GM23248 (cell line): Measurements from ENCODE around the gene RAD51B. TPM values are rescaled to one million over a fixed set of nuclear protein-coding genes. Genes with fewer than 3 reads are reported as not detected.

Experiments used
- DNase-seq: peaks from one replicate; pipeline ENCODE4 v3.0.0-alpha.2; 2015
- H2AFZ ChIP-seq: fragments of 200-600 bp; sonication (generic); 2 replicates; pipeline ENCODE4 v1.6.1; 2016; ENCODE audit warnings: antibody characterized with exemption
- H3F3A ChIP-seq: fragments of 200-600 bp; sonication (generic); 2 replicates; pipeline ENCODE4 v1.6.1; 2016; ENCODE audit warnings: mild to moderate bottlenecking, antibody characterized with exemption, mixed run types; ENCODE audit not compliant: insufficient read depth
- H3K27ac ChIP-seq: fragments of 200-600 bp; sonication (generic); 2 replicates; pipeline ENCODE4 v1.5.1; 2016; ENCODE audit warnings: mild to moderate bottlenecking
- H3K27me3 ChIP-seq: fragments of 200-600 bp; sonication (generic); replicated peaks from 2 replicates; pipeline ENCODE4 v1.6.1; 2016; ENCODE audit warnings: mild to moderate bottlenecking; ENCODE audit not compliant: insufficient read depth
- H3K36me3 ChIP-seq: fragments of 200-600 bp; sonication (generic); 2 replicates; pipeline ENCODE4 v1.6.1; 2016; ENCODE audit warnings: low read depth, mild to moderate bottlenecking
- H3K4me1 ChIP-seq: fragments of 200-600 bp; sonication (generic); 2 replicates; pipeline ENCODE4 v1.6.1; 2016; ENCODE audit warnings: mild to moderate bottlenecking; ENCODE audit not compliant: insufficient read depth
- H3K4me2 ChIP-seq: fragments of 200-600 bp; sonication (generic); one replicate; pipeline ENCODE4 v1.6.1; 2016; ENCODE audit warnings: mild to moderate bottlenecking; ENCODE audit not compliant: unreplicated experiment
- H3K4me3 ChIP-seq: fragments of 200-600 bp; sonication (generic); 2 replicates; pipeline ENCODE4 v1.5.1; 2016; ENCODE audit warnings: mild to moderate bottlenecking
- H3K79me2 ChIP-seq: fragments of 200-600 bp; sonication (generic); 2 replicates; pipeline ENCODE4 v1.6.1; 2016; ENCODE audit warnings: mild to moderate bottlenecking; ENCODE audit not compliant: insufficient read depth
- H3K9ac ChIP-seq: fragments of 200-600 bp; sonication (generic); 2 replicates; pipeline ENCODE4 v1.6.1; 2016; ENCODE audit warnings: mild to moderate bottlenecking
- H3K9me2 ChIP-seq: fragments of 200-600 bp; sonication (generic); 2 replicates; pipeline ENCODE4 v1.6.1; 2016; ENCODE audit warnings: mixed run types, mild to moderate bottlenecking, moderate library complexity; ENCODE audit not compliant: insufficient read depth
- H3K9me3 ChIP-seq: fragments of 200-600 bp; sonication (generic); one replicate; pipeline ENCODE4 v1.6.1; 2017; ENCODE audit warnings: low read depth
- H4K20me1 ChIP-seq: fragments of 200-600 bp; sonication (generic); 2 replicates; pipeline ENCODE4 v1.6.0; 2016; ENCODE audit not compliant: insufficient read depth
- EZH2 ChIP-seq: fragments of 200-600 bp; sonication (generic); IDR thresholded peaks from 2 replicates; pipeline ENCODE4 v1.6.1; 2018; ENCODE audit warnings: antibody characterized with exemption, mild to moderate bottlenecking; ENCODE audit not compliant: insufficient read depth, poor library complexity, severe bottlenecking
- EZH2phosphoT487 ChIP-seq: fragments of 200-600 bp; sonication (generic); IDR thresholded peaks from 2 replicates; pipeline ENCODE4 v1.6.1; 2018; ENCODE audit warnings: antibody characterized with exemption, moderate library complexity, mild to moderate bottlenecking, low read depth; ENCODE audit not compliant: insufficient read depth
- WGBS, 2 experiments: methylation state at CpG; one replicate each; pipeline ENCODE4 v1.1.6; 2015 to 2017; ENCODE audit warnings: low lambda C conversion rate in 2 of 2, low coverage in 1 of 2; ENCODE audit errors: missing lambda C conversion rate in 2 of 2; 5-methylcytosine and 5-hydroxymethylcytosine counted together
- in situ Hi-C: fragments of 300-500 bp; cut with MboI; formaldehyde crosslinking; loops from 2 replicates; pipeline ENCODE4 v1.15.0; 2020
- polyA plus RNA-seq: library from polyadenylated mRNA; unstranded; fragments of >200 nt; fragmentation: Nextera tagmentation; extraction: Ambion mirVana; gene quantifications from 2 replicates; pipeline ENCODE4 v1.2.1, GENCODE V29; 2016
- total RNA-seq: library from RNA; depleted of rRNA; stranded (reverse); fragments of >200 nt; shearing (Covaris generic); gene quantifications from 2 replicates; pipeline ENCODE4 v1.2.3, GENCODE V29; 2014

RAD51B gene
- total and polyA plus RNA-seq, 2 experiments from 2014 or later, result 4.0 to 8.8 TPM

DNA sequence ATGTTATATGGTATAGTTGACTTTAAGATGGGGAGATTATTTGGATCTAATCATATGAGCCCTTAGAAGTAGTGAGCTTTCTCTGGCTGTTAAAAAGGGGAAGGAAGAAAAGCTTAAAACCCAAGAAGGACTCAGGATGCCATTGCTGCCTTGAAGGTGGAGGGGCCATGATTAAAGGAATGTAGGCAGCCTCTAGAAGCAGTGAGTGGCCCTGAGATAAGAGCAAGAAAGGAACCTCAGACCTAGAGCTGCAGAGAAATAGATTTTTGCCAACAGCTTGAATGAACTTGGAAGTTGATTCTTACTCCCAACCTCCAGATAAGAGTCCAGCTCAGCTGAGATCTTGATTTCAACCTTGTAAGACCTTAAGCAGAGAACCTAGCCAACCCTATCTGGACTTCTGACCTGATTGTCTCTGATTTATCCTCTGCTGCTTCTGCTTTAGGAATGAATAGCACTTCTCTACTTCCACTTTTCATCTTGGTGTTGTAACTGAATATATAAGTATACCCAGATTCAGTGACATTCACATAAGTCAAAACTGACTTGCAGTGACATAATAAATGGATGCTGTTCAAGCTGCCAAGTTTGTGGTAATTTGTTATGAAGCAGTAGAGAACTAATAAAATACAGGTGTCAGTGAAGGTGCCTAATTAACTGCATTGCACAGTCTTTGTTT lies 33.5 kb downstream of the RAD51B start:
- H3K27me3 ChIP-seq, result no peaks in the 10 kb centered on the region
- in situ Hi-C loops, result no loop called here
- H4K20me1 ChIP-seq, result no peaks in the 10 kb centered on the region
- H3F3A ChIP-seq, result no peaks in the 10 kb centered on the region
- no peaks in the 10 kb centered on the region for H3K4me1 ChIP-seq
- H3K36me3 ChIP-seq, result no peaks in the 10 kb centered on the region
- H3K9me2 ChIP-seq, result no peaks in the 10 kb centered on the region
- no peak overlapping the region for H2AFZ ChIP-seq
- H3K4me3 ChIP-seq, result no peak overlapping the region
- DNase-seq, result no peak
- no peaks in the 10 kb centered on the region for H3K9me3 ChIP-seq
- no peak overlapping the region for H3K4me2 ChIP-seq
- H3K9ac ChIP-seq, result no peak overlapping the region
- H3K79me2 ChIP-seq, result no peaks in the 10 kb centered on the region
- no peak overlapping the region for H3K27ac ChIP-seq
- TF ChIP-seq EZH2phosphoT487 (no peak), EZH2 (no peak)

DNA sequence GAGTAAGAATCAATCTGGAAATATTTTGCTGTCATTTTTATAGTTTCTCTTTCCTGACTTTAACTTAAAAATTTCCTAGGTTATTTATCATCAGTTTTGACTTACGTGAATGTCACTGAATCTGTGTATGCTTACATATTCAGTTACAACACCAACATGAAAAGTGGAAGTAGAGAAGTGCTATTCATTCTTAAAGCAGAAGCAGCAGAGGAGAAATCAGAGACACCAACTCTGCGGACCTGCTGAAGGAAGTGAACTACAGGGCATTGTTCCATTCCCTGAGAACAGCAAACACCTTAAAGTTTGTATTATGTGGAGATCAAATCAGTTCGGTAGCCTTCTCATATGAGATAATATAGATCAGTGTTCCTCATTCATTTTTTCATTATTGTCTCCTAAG lies 34.1 kb downstream of the RAD51B start:
- H3K36me3 ChIP-seq, result no peaks in the 10 kb centered on the region
- no peaks in the 10 kb centered on the region for H3K4me1 ChIP-seq
- in situ Hi-C loops, result no loop called here
- H3K4me3 ChIP-seq, result no peak overlapping the region
- H3K9ac ChIP-seq, result no peak overlapping the region
- TF ChIP-seq EZH2 (no peak), EZH2phosphoT487 (no peak)
- H3K27me3 ChIP-seq, result no peaks in the 10 kb centered on the region
- H3K79me2 ChIP-seq, result no peaks in the 10 kb centered on the region
- H3K9me2 ChIP-seq, result no peaks in the 10 kb centered on the region
- no peaks in the 10 kb centered on the region for H4K20me1 ChIP-seq
- no peaks in the 10 kb centered on the region for H3F3A ChIP-seq
- no peak overlapping the region for H3K4me2 ChIP-seq
- WGBS, 2 experiments, result 96 to 97% methylated on average over 3 of the region's 3 CpGs
- no peak overlapping the region for H3K27ac ChIP-seq
- no peak overlapping the region for H2AFZ ChIP-seq
- DNase-seq, result no peak
- no peaks in the 10 kb centered on the region for H3K9me3 ChIP-seq

DNA sequence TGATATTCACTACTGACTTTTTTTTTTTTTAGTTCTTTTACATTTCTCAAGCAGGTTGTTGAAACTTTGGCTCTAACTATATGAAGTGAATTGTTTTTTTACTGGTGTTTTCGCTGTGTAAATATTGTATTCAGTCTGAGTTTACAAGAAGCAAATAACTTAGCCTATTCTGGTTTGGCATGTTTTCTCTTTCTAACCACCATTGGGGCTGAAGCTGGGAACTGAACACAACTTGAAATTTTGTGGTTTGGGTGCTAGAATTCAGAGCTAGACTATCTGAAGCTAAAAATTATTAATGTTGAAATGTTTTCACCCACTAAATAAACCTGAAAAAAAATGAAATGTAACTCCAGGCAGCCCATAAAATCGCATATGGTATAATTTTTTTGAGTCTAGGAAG lies 37.2 kb downstream of the RAD51B start:
- TF ChIP-seq EZH2phosphoT487 (no peak), EZH2 (no peak)
- Histone ChIP-seq H3K9me2 (no peaks in the 10 kb centered on the region), H3K9me3 (no peaks in the 10 kb centered on the region), H3K27ac (no peak overlapping the region), H2AFZ (no peak overlapping the region), H4K20me1 (no peaks in the 10 kb centered on the region), H3K79me2 (no peaks in the 10 kb centered on the region), H3K9ac (no peak overlapping the region), H3K4me1 (peaks cover 11% of the 10 kb centered on the region; the same call in 1 of the 2 replicates), H3K4me3 (no peak overlapping the region), H3F3A (no peaks in the 10 kb centered on the region), H3K36me3 (no peaks in the 10 kb centered on the region), H3K27me3 (no peaks in the 10 kb centered on the region), H3K4me2 (no peak overlapping the region)
- in situ Hi-C loops, result no loop called here
- 77 to 81% methylated on average over 2 of the region's 2 CpGs for WGBS, 2 experiments
- no peak for DNase-seq

DNA sequence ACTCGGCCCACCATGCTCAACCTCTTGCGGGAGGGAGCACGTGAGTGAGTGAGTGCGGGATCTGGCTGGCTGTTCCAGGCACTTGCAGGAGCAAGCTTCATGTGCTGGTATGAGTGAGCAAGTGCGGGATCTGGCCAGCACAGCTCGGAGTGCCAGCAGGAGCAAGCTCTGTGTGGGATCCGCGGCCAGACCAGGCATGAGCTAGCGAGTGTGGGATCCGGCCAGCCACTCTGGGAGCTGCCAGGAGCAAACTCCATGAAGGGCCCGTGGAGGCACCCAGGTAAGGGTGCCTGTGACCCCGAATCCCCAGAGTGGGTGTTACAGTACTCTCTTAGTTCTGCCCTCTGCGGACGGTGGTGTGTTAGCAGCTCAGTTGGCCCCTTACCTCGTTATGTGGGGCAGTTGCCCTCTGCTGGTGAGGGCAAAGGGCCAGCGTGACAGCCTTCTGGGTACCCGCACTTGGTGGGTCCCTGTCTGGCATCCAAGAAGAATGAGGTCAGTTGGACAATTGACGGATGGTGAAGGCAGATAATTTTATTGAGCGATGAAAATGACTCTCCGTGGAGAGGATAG lies 38.3 kb downstream of the RAD51B start:
- in situ Hi-C loops, result no loop called here
- no peak overlapping the region for H3K4me3 ChIP-seq
- H3K9ac ChIP-seq, result no peak overlapping the region
- H3K27me3 ChIP-seq, result no peaks in the 10 kb centered on the region
- no peaks in the 10 kb centered on the region for H3K9me3 ChIP-seq
- H3K27ac ChIP-seq, result no peak overlapping the region
- H3F3A ChIP-seq, result no peaks in the 10 kb centered on the region
- H4K20me1 ChIP-seq, result no peaks in the 10 kb centered on the region
- no peak for TF ChIP-seq EZH2
- no peak for TF ChIP-seq EZH2phosphoT487
- H3K79me2 ChIP-seq, result no peaks in the 10 kb centered on the region
- H3K4me2 ChIP-seq, result no peak overlapping the region
- peaks cover 11% of the 10 kb centered on the region; the same call in 1 of the 2 replicates for H3K4me1 ChIP-seq
- H3K36me3 ChIP-seq, result no peaks in the 10 kb centered on the region
- DNase-seq, result no peak
- WGBS, 2 experiments, result 88 to 93% methylated on average over 20 of the region's 20 CpGs
- no peak overlapping the region for H2AFZ ChIP-seq
- H3K9me2 ChIP-seq, result no peaks in the 10 kb centered on the region
